PC-3 (cell line): Measurements from ENCODE around the gene ANK3. TPM values are rescaled to one million over a fixed set of nuclear protein-coding genes. Genes with fewer than 3 reads are reported as not detected.

Experiments used
- ATAC-seq: fragments of 200-7000 bp; cut with Tn5 transposase; 2 replicates; pipeline ENCODE4 v1.9.1; 2020; ENCODE audit warnings: mild to moderate bottlenecking, moderate library complexity
- BruUV-seq: library from RNA; stranded (reverse); fragments of 400-500 nt; replicated peaks from 2 replicates; lab custom pipeline; 2021; lab: Mats Ljungman, UMichigan
- CTCF ChIA-PET: fragments of 300-600 bp; sonication (Branson Sonifier 250); formaldehyde crosslinking; loops from one replicate; lab custom pipeline; 2022; ENCODE audit warnings: antibody characterized with exemption; lab: Charles Lee
- POLR2A ChIA-PET: fragments of 300-600 bp; sonication (Branson Sonifier 250); formaldehyde crosslinking; loops from one replicate; lab custom pipeline; 2022; ENCODE audit warnings: antibody characterized with exemption; ENCODE audit not compliant: unreplicated experiment; lab: Charles Lee
- DNase-seq: peaks from one replicate; pipeline ENCODE4 v3.0.0-alpha.2; 2015
- H2AFZ ChIP-seq: fragments of 300-600 bp; sonication (generic); 2 replicates; pipeline ENCODE4 v1.6.0; 2016; ENCODE audit warnings: antibody characterized with exemption, low read length
- H3F3A ChIP-seq: fragments of 300-600 bp; sonication (generic); one replicate; pipeline ENCODE4 v1.6.0; 2017; ENCODE audit warnings: antibody characterized with exemption, low read length, control low read depth, mild to moderate bottlenecking; ENCODE audit not compliant: unreplicated experiment
- H3K27ac ChIP-seq: fragments of 300-600 bp; sonication (generic); 2 replicates; pipeline ENCODE4 v1.5.1; 2016; ENCODE audit warnings: mild to moderate bottlenecking, low read length
- H3K27me3 ChIP-seq: fragments of 300-600 bp; sonication (generic); 2 replicates; pipeline ENCODE4 v1.6.1; 2016; ENCODE audit warnings: low read length, mixed read lengths
- H3K36me3 ChIP-seq: fragments of 300-600 bp; sonication (generic); 2 replicates; pipeline ENCODE4 v1.6.1; 2016; ENCODE audit warnings: low read depth, mixed run types, low read length, mixed read lengths
- H3K4me1 ChIP-seq: fragments of 300-600 bp; sonication (generic); 2 replicates; pipeline ENCODE4 v1.5.1; 2016; ENCODE audit warnings: low read length; ENCODE audit not compliant: insufficient read depth
- H3K4me2 ChIP-seq: fragments of 300-600 bp; sonication (generic); 2 replicates; pipeline ENCODE4 v1.6.0; 2016; ENCODE audit warnings: low read length
- H3K4me3 ChIP-seq: fragments of 300-600 bp; sonication (generic); 2 replicates; pipeline ENCODE4 v1.5.1; 2016; ENCODE audit warnings: mild to moderate bottlenecking, low read length, mixed read lengths
- H3K79me2 ChIP-seq: fragments of 300-600 bp; sonication (generic); 2 replicates; pipeline ENCODE4 v1.6.1; 2017; ENCODE audit warnings: low read length, mixed read lengths
- H3K9ac ChIP-seq: fragments of 300-600 bp; sonication (generic); 2 replicates; pipeline ENCODE4 v1.6.0; 2016; ENCODE audit warnings: mild to moderate bottlenecking, low read length
- H3K9me2 ChIP-seq: fragments of 300-600 bp; sonication (generic); replicated peaks from 2 replicates; pipeline ENCODE4 v1.6.1; 2016; ENCODE audit warnings: mixed run types, low read length, mixed read lengths
- H3K9me3 ChIP-seq: fragments of 300-600 bp; sonication (generic); 2 replicates; pipeline ENCODE4 v1.6.1; 2016; ENCODE audit warnings: low read length, mixed read lengths
- H4K20me1 ChIP-seq: fragments of 300-600 bp; sonication (generic); 2 replicates; pipeline ENCODE4 v1.6.1; 2016; ENCODE audit warnings: low read length, mixed read lengths
- CTCF ChIP-seq: fragments of 300-600 bp; sonication (generic); conservative IDR thresholded peaks from 2 replicates; pipeline ENCODE4 v1.5.1; 2017; ENCODE audit warnings: antibody characterized with exemption, low read depth, mild to moderate bottlenecking, low read length
- EZH2 ChIP-seq: fragments of 300-600 bp; sonication (generic); IDR thresholded peaks from one replicate; pipeline ENCODE4 v1.6.1; 2017; ENCODE audit warnings: antibody characterized with exemption, mild to moderate bottlenecking, low read length; ENCODE audit not compliant: unreplicated experiment
- EZH2phosphoT487 ChIP-seq: fragments of 300-600 bp; sonication (generic); IDR thresholded peaks from 2 replicates; pipeline ENCODE4 v1.6.1; 2018; ENCODE audit warnings: mild to moderate bottlenecking, antibody characterized with exemption, low read length, borderline replicate concordance
- intact Hi-C: fragments of 100-400 bp; cut with micrococcal nuclease; formaldehyde crosslinking; loops from 2 replicates; pipeline ENCODE4 v1.9.0; 2023
- total RNA-seq: library from RNA; depleted of rRNA; stranded (reverse); fragments of >200 nt; gene quantifications from 2 replicates; pipeline ENCODE4 v1.2.3, GENCODE V29; 2014

Gene ANK3
- total RNA-seq, 1 experiment from 2014 or later, result 29.5 TPM

GRCh38 chr10:60396766-60397165 is 7.1 kb upstream of the ANK3 start:
- POLR2A ChIA-PET, result no interaction called here

GRCh38 chr10:60395711-60396110 is 6.0 kb upstream of the ANK3 start:
- Histone ChIP-seq H3K36me3 (no peaks in the 10 kb centered on the region), H3K27me3 (no peaks in the 10 kb centered on the region), H3K9me2 (no peaks in the 10 kb centered on the region), H3K4me3 (no peak overlapping the region), H2AFZ (no peak overlapping the region), H3K9ac (no peak overlapping the region), H3K4me2 (no peak overlapping the region), H4K20me1 (no peaks in the 10 kb centered on the region), H3K27ac (no peak overlapping the region), H3K79me2 (no peaks in the 10 kb centered on the region), H3F3A (no peaks in the 10 kb centered on the region), H3K9me3 (no peaks in the 10 kb centered on the region), H3K4me1 (peaks cover 13% of the 10 kb centered on the region)
- DNase-seq (no peak), ATAC-seq (no peak)
- POLR2A ChIA-PET, result no interaction called here
- intact Hi-C loops, result no loop called here
- BruUV-seq, result no TSS peak
- no peak for TF ChIP-seq EZH2
- TF ChIP-seq EZH2phosphoT487, result no peak
- no peak for TF ChIP-seq CTCF
- CTCF ChIA-PET, result no interaction called here

More at GRCh38 chr10:60396766-60397165, 7.1 kb upstream of the ANK3 start:
- no peaks in the 10 kb centered on the region for H3K9me3 ChIP-seq
- intact Hi-C loops, result no loop called here
- CTCF ChIA-PET, result no interaction called here
- BruUV-seq, result no TSS peak
- H4K20me1 ChIP-seq, result no peaks in the 10 kb centered on the region
- H3K27ac ChIP-seq, result no peak overlapping the region
- no peak for ATAC-seq
- no peaks in the 10 kb centered on the region for H3K27me3 ChIP-seq
- no peak for TF ChIP-seq EZH2phosphoT487
- no peak for TF ChIP-seq CTCF
- no peak for TF ChIP-seq EZH2
- H3K4me2 ChIP-seq, result no peak overlapping the region
- H3F3A ChIP-seq, result no peaks in the 10 kb centered on the region
- no peak for DNase-seq
- no peak overlapping the region for H3K4me3 ChIP-seq
- peaks cover 13% of the 10 kb centered on the region for H3K4me1 ChIP-seq
- H2AFZ ChIP-seq, result no peak overlapping the region
- no peaks in the 10 kb centered on the region for H3K9me2 ChIP-seq
- no peaks in the 10 kb centered on the region for H3K79me2 ChIP-seq
- H3K36me3 ChIP-seq, result no peaks in the 10 kb centered on the region
- H3K9ac ChIP-seq, result no peak overlapping the region

- POLR2A ChIA-PET, result no interaction called here
- Histone ChIP-seq H3K4me3 (no peak overlapping the region), H3K4me1 (peaks cover 13% of the 10 kb centered on the region), H3K9me3 (no peaks in the 10 kb centered on the region), H3K36me3 (no peaks in the 10 kb centered on the region), H4K20me1 (no peaks in the 10 kb centered on the region), H3K9ac (no peak overlapping the region), H3K27ac (no peak overlapping the region), H3K79me2 (no peaks in the 10 kb centered on the region), H2AFZ (no peak overlapping the region), H3K9me2 (no peaks in the 10 kb centered on the region), H3K4me2 (no peak overlapping the region), H3F3A (no peaks in the 10 kb centered on the region), H3K27me3 (no peaks in the 10 kb centered on the region)
- intact Hi-C loops, result no loop called here
- no peak for TF ChIP-seq CTCF
- TF ChIP-seq EZH2, result no peak
- TF ChIP-seq EZH2phosphoT487, result no peak
- BruUV-seq, result no TSS peak
- CTCF ChIA-PET, result no interaction called here
- DNase-seq (no peak), ATAC-seq (no peak)
These were observed 4.8 kb upstream of the ANK3 start for GRCh38 chr10:60394446-60394845.
